HEK293 (cell line): ENCODE measurements around the gene TRUB1.

ENCODE experiments used
- HOXA7 ChIP-seq: sonication (generic); formaldehyde crosslinking; IDR thresholded peaks from 2 replicates; pipeline ENCODE4 v1.8.1; 2022; ENCODE audit warnings: missing genetic modification reagents, borderline replicate concordance
- ZBTB49 ChIP-seq: fragments of 450-650 bp; formaldehyde crosslinking; IDR thresholded peaks from 2 replicates; pipeline ENCODE4 v1.5.1; 2016; ENCODE audit warnings: missing biosample characterization, missing genetic modification characterization, low read depth
- ZNF223 ChIP-seq: fragments of 450-650 bp; formaldehyde crosslinking; IDR thresholded peaks from 2 replicates; pipeline ENCODE4 v1.5.1; 2016; ENCODE audit warnings: missing biosample characterization, missing genetic modification characterization
- ZNF239 ChIP-seq: fragments of 450-650 bp; formaldehyde crosslinking; IDR thresholded peaks from 2 replicates; pipeline ENCODE4 v1.5.1; 2016; ENCODE audit warnings: missing biosample characterization, missing genetic modification characterization
- ZNF548 ChIP-seq: fragments of 450-650 bp; formaldehyde crosslinking; IDR thresholded peaks from 2 replicates; pipeline ENCODE4 v1.5.1; 2016; ENCODE audit warnings: missing biosample characterization, missing genetic modification characterization
- ZSCAN4 ChIP-seq: fragments of 450-650 bp; formaldehyde crosslinking; IDR thresholded peaks from 2 replicates; pipeline ENCODE4 v1.5.1; 2017; ENCODE audit warnings: missing biosample characterization, missing genetic modification characterization

TRUB1 gene

GRCh38 chr10:115026746-115027140 lies 88.7 kb downstream of the TRUB1 start (continued):
- TF ChIP-seq HOXA7 (CRISPR knock-in tag) (no peak), ZBTB49 (tag by site-specific recombination) (no peak), ZNF223 (no peak), ZNF239 (tag by site-specific recombination) (no peak), ZNF548 (tag by site-specific recombination) (no peak), ZSCAN4 (tag by site-specific recombination) (no peak)
